UCSD-AML1 (cell line): ENCODE measurements around the gene CCDC187.

Source experiments
- DNase-seq: peaks from one replicate; lab custom pipeline; 2025; ENCODE audit not compliant: unreplicated experiment; lab: John Stamatoyannopoulos, UW

The CCDC187 gene

DNA sequence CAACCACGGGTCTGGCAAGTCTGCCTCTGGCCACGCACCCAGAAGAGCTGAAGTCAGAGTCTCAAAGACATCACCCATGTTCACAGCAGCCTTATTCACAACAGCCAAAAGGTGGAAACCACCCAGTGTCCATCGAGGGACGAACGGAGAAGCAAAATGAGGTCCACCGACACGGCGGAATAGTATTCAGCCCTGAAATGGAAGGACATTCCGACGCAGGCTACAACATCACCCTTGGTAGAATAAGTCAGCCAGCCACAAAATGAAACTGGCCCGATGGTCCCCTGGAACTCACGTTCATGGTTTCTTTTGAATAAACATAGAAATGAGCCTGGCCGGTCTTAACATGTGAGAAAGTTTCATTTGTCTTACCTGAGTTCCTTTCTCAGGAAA lies 16.9 kb downstream of the CCDC187 start:
- no peak for DNase-seq

- DNase-seq = no peak
These were observed 17.4 kb downstream of the CCDC187 start for GRCh38 chr9:136286359-136286986.

- DNase-seq = no peak
These were observed 18.2 kb downstream of the CCDC187 start for GRCh38 chr9:136285501-136286358.

DNA sequence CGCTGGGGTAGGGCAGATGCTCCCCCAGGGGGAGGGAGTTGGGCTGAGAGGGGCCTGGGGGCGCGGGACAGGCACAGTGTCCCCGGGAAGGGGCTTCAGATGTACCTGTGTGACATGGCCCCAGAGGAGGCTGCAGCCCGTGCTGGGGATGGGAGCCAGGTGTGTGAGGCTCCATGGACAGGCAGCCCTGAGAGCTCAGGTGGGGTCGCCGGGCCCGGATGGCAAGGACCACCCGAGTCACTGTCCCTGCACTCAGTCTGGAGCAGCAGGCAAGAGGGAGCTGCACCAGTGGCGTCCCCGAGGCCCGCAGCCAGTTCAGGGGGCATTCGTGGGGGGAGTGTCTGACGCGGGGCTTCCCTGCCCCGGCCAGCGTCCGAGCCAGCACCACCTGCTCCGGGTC lies 18.9 kb downstream of the CCDC187 start:
- no peak for DNase-seq

GRCh38 chr9:136284311-136284710 lies 19.6 kb downstream of the CCDC187 start:
- no peak for DNase-seq

DNA sequence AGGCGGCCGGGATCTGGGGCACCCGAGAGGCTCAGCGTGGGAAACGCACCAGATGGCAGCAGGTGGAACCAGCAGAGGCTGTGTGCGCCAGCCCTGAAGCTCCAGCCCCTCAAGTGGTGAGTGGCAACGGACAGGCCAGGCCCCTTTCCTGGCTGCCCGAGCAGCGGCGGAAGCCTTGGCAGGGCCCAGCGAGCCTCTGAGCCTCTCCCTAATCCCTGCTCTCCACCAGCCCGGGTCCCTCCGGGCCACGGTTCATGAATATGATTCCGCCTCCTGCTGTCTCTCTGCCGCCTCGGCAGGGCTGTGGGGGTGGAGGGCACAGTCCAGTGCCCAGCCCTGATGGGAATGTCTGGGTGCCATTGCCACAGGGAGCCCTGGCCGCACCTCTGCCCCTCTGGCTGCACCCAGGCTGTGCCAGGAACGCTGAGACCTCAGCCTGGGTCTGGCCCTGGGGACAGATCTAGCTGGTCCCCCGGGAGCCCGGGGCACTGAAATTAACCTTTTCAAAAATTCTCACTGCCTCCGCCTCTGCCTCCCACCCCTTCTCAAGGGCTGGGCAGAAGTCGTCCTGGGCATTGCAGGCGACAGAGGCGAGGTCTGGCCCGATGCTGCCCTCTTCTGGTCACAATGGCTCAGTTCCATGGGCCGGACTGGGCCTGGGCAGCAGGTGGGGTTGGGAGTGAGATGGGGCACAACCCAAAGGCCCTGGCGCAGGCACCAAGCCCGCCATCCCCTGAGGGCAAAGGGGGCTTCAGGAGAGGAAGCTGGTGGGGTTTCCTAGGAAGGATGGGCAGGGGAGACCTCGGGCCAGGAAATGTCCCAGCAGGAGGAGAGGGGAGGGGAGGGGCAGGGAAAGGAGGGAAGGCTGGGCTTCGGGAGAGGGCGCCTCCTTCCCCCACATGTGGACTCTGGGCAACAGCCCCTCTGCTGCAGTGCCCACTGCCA lies 20.3 kb downstream of the CCDC187 start:
- peak; percentile 68 for DNase-seq

GRCh38 chr9:136282272-136282861 lies 21.5 kb downstream of the CCDC187 start:
- DNase-seq = no peak

- DNase-seq = no peak
These were observed 22.2 kb downstream of the CCDC187 start for GRCh38 chr9:136281421-136282271.

GRCh38 chr9:136280535-136281315 lies 23.2 kb downstream of the CCDC187 start:
- no peak for DNase-seq

DNA sequence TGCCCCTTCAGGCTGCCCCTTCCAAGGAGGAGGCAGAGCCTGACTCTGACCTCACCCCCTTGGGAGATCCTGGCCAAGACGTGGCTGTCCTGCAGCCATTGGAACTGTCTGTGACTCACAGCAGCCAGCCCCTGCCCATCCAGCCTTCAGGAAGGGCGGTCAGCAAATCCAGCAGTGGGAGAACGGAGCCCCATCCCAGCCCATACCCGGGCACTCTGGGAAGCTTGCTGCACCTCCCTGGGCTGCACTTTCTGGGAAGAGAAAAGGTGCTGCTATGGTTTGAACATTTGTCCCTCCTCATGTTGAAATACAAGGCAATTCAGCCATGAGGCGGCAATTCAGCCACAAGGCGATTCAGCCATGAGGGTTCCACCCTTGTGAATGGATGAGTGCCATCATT lies 24.4 kb downstream of the CCDC187 start:
- no peak for DNase-seq

- DNase-seq = no peak
These were observed 25.0 kb downstream of the CCDC187 start for GRCh38 chr9:136278894-136279293.

- DNase-seq = no peak
These were observed 25.7 kb downstream of the CCDC187 start for GRCh38 chr9:136278221-136278620.

GRCh38 chr9:136277746-136278145 lies 26.1 kb downstream of the CCDC187 start:
- no peak for DNase-seq

DNA sequence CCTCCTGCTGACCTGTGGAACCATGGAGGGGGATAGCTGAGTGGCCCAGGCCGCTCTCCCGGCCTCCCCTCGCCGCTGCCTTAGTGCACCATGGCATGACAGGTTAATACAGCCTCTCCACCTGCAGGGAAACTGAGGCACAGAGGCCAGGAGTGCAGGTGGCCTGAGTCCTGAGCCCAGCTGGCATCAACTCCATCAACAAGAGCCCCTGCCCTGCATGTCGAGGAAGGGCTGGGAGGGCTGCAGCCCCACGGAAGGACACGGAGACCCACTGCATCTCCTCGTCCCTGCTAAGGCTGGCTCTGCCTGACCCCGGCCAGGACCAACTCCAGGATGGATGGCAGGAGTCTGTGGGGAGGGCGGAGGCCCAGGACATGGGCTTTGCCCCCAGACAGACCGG lies 27.2 kb downstream of the CCDC187 start:
- DNase-seq = no peak

- no peak for DNase-seq
These were observed 28.1 kb downstream of the CCDC187 start for GRCh38 chr9:136275655-136276429.

DNA sequence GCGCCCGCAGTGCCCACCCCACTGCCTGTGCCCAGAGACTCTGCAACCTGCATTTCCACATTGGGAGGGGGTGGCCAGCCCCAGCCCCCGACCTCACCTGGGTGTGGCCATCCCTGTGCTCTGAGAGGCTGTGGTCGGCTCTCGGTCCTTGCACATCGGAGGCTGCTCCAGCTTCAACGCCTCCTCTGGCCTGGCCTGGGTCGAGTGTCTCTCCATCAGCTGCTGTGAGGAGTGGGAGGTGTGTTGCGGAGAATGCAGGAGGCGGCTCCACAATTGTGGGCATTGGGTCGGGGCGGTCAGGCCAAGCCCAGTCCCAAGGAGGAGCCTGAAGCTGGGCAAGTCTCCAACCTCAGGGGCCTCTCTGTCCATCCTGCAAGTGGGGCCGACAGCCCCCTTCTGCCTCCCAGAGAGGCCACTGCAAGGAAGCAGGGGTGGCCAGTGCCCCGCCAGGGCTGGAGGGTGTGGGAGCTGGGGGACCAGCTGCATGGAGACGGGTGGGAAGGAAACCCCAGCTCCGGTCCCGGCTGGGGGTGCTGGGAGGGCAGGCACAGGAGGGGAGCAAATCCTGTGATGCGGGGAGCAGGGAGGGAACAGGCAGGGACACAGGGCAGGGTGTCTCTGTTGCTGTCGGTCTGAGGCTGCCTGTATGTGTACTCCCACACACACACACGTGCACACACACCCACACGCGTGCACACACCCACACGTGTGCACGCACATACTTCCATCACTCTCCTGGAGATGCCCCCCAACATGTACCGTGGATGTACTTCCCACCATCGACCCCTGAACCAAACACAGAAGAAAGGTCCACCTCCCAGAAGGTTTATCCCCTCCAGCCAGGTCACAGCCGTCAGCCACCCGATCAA lies 28.9 kb downstream of the CCDC187 start:
- no peak for DNase-seq

DNA sequence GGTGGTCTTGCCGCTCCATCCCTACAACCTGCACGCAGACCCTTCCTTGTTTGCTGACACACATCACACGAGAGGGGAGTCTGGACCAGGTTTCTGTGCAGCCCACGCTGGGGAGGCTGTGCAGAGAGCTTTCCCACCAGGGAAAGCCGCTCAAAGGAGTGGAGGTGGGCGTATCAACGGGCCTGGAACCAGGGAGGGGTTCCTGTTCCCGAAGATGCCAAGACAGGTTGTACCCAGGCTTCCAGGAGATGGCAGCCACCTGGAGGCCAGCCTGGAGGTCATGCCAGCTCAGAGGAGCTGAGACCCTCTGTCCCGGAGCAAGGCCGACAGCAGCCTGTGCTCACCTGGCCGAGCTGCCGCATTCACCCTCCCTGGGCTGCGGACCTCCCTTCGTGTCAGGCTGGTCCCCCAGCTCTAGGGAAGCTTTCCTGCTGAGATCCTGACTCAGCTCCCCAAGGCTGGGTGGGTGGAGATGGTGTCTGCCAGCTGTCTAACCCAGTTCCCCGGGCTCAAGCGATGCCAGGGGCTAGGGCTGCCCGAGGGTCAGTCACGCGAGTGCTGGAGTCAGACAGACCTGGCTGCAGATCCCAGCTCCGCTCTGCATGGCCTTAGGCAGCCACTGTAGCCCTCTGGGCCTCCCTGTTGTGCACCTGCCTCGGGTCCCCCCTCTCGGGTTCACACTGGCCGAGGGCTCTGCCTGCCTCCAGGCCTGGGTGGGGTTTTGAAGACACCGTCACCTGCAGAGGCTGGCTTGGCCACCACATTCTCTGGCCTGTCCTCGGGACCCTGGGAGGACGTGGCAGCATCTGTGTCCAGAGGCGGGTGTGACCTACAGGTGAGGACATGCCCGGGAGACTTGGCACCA lies 29.7 kb downstream of the CCDC187 start:
- no peak for DNase-seq
